K562 (cell line): ENCODE results near the gene HNRNPM. TPM values are rescaled to one million over a fixed set of nuclear protein-coding genes. Genes with fewer than 3 reads are reported as not detected.
A peak's percentile ranks its signal among the peaks of the same experiment; 100 is the strongest.
"Not testable (repeated sequence)": the region's sequence is repeated elsewhere in the genome, so short reads cannot be mapped to it uniquely, and the experiment has no call there.

Source experiments
- ATAC-seq: fragments of 200-7000 bp; cut with Tn5 transposase; 3 replicates; pipeline ENCODE4 v1.9.1; 2020; ENCODE audit warnings: moderate library complexity
- BruUV-seq: library from RNA; stranded (reverse); fragments of 400-500 nt; replicated peaks from 2 replicates; lab custom pipeline; 2021; lab: Mats Ljungman, UMichigan
- CTCF ChIA-PET: fragments of 300-600 bp; formaldehyde crosslinking; extraction: SDS; loops from one replicate; lab custom pipeline; 2021; ENCODE audit warnings: low intra/inter-chr PET ratio; lab: Yijun Ruan, JAX
- POLR2A ChIA-PET: fragments of 300-600, 350-650 bp; sonication (Branson Sonifier 250); formaldehyde crosslinking; extraction: SDS; loops from one replicate; lab custom pipeline; 2021; ENCODE audit warnings: antibody characterized with exemption, inconsistent platforms; lab: Yijun Ruan, JAX
- DNase-seq, 4 experiments: peaks; one replicate each; pipeline versions ENCODE4 v3.0.0 to v3.0.0-alpha.2; 2011 to 2018; ENCODE audit warnings: low spot score in 3 of 4, mixed read lengths in 3 of 4; ENCODE audit errors: extremely low read depth in 1 of 4
- FAIRE-seq: peaks from 2 replicates; lab custom pipeline; 2011; peaks lifted over from hg19 to GRCh38; lab: Jason Lieb, UNC
- H2AFZ ChIP-seq: 2 replicates; pipeline ENCODE4 v1.6.0; 2011; ENCODE audit warnings: low read depth, low read length, control low read depth, inconsistent platforms
- H3K27ac ChIP-seq: fragments of 200-600 bp; 3 replicates; pipeline ENCODE4 v1.8.0; 2011; ENCODE audit warnings: low read depth, mild to moderate bottlenecking, control low read depth, inconsistent platforms, low read length, moderate library complexity, mixed read lengths; ENCODE audit errors: extremely low read depth
- H3K27me3 ChIP-seq, 2 experiments: fragments of 300-600 bp in 1 of 2; 2 replicates in 1 of 2; 3 replicates in 1 of 2; pipeline versions ENCODE4 v1.6.0 to v1.8.0; 2011; ENCODE audit warnings: inconsistent platforms in 2 of 2, low read length in 2 of 2, mild to moderate bottlenecking in 1 of 2, mixed read lengths in 1 of 2, moderate library complexity in 1 of 2; ENCODE audit not compliant: control insufficient read depth in 2 of 2, insufficient read depth in 2 of 2
- H3K36me3 ChIP-seq: fragments of 300-600 bp; 3 replicates; pipeline ENCODE4 v1.8.0; 2011; ENCODE audit warnings: mild to moderate bottlenecking, low read length, inconsistent platforms; ENCODE audit not compliant: control insufficient read depth, insufficient read depth
- H3K4me1 ChIP-seq, 2 experiments: fragments of 200-600 bp in 1 of 2; replicated peaks in 1 of 2; 2 replicates in 1 of 2; 3 replicates in 1 of 2; pipeline versions ENCODE4 v1.5.1 to v1.8.0; 2011; ENCODE audit warnings: inconsistent platforms in 2 of 2, low read length in 2 of 2, mild to moderate bottlenecking in 1 of 2, mixed read lengths in 1 of 2, moderate library complexity in 1 of 2; ENCODE audit not compliant: control insufficient read depth in 2 of 2, insufficient read depth in 2 of 2
- H3K4me2 ChIP-seq: 2 replicates; pipeline ENCODE4 v1.6.1; 2011; ENCODE audit warnings: low read length, control low read depth, inconsistent platforms, mixed read lengths; ENCODE audit not compliant: insufficient read depth
- H3K4me3 ChIP-seq: fragments of 200-600 bp; sonication (generic), shearing (Covaris generic); 2 replicates; pipeline ENCODE4 v1.5.1; 2016; ENCODE audit warnings: control low read depth, inconsistent platforms
- H3K79me2 ChIP-seq: fragments of 200-600 bp; 3 replicates; pipeline ENCODE4 v1.8.0; 2011; ENCODE audit warnings: low read length, inconsistent platforms; ENCODE audit not compliant: control insufficient read depth, insufficient read depth
- H3K9ac ChIP-seq, 2 experiments: 2 replicates each; pipeline versions ENCODE4 v1.6.0 to v1.6.1; 2011; ENCODE audit warnings: low read depth in 2 of 2, low read length in 2 of 2, control low read depth in 1 of 2, inconsistent platforms in 1 of 2, mild to moderate bottlenecking in 1 of 2, mixed read lengths in 1 of 2; ENCODE audit not compliant: insufficient read depth in 1 of 2
- H3K9me1 ChIP-seq: one replicate; pipeline ENCODE4 v1.6.0; 2011; ENCODE audit warnings: inconsistent platforms, mild to moderate bottlenecking, low read length, moderate library complexity; ENCODE audit not compliant: control insufficient read depth, insufficient read depth
- H3K9me3 ChIP-seq: replicated peaks from 2 replicates; pipeline ENCODE4 v1.5.1; 2011; ENCODE audit warnings: low read depth, low read length, inconsistent platforms; ENCODE audit not compliant: control insufficient read depth, insufficient read depth
- H4K20me1 ChIP-seq: replicated peaks from 2 replicates; pipeline ENCODE4 v1.6.1; 2011; ENCODE audit warnings: low read length, inconsistent platforms, mixed read lengths; ENCODE audit not compliant: control insufficient read depth, insufficient read depth
- ARID1B ChIP-seq: fragments of 450-650 bp; IDR thresholded peaks from 2 replicates; pipeline ENCODE4 v1.6.1; 2016; ENCODE audit warnings: antibody characterized with exemption, mild to moderate bottlenecking, inconsistent platforms
- ARNT ChIP-seq, 2 experiments: fragments of 450-650 bp; IDR thresholded peaks; 2 replicates each; pipeline ENCODE4 v1.6.1; 2016; ENCODE audit warnings: mild to moderate bottlenecking in 1 of 2
- ATF7 ChIP-seq: fragments of 450-650 bp; IDR thresholded peaks from 2 replicates; pipeline ENCODE4 v1.7.1; 2014; ENCODE audit warnings: mild to moderate bottlenecking, moderate library complexity
- CCNT2 ChIP-seq: IDR thresholded peaks from 2 replicates; pipeline ENCODE4 v1.6.1; 2011; ENCODE audit warnings: borderline replicate concordance, low read depth, mild to moderate bottlenecking, moderate library complexity, mixed read lengths, low read length; ENCODE audit not compliant: insufficient read length; ENCODE audit errors: extremely low read depth
- FOXJ2 ChIP-seq: fragments of 200-800 bp; sonication (Bioruptor generic); IDR thresholded peaks from 2 replicates; pipeline ENCODE4 v1.6.1; 2016; ENCODE audit warnings: missing genetic modification characterization, missing compliant biosample characterization
- GABPB2 ChIP-seq: fragments of 250-450 bp; sonication (Bioruptor Pico); conservative IDR thresholded peaks from 2 replicates; pipeline ENCODE4 v1.5.1; 2021; ENCODE audit warnings: mild to moderate bottlenecking
- KLF13 ChIP-seq: fragments of 450-650 bp; IDR thresholded peaks from 2 replicates; pipeline ENCODE4 v1.6.1; 2016; ENCODE audit warnings: missing genetic modification characterization, low read depth, mild to moderate bottlenecking, missing compliant biosample characterization, moderate library complexity, borderline replicate concordance
- LCOR ChIP-seq: sonication (generic); formaldehyde crosslinking; IDR thresholded peaks from 2 replicates; pipeline ENCODE4 v1.8.0; 2022; ENCODE audit warnings: mild to moderate bottlenecking, missing genetic modification reagents
- MED1 ChIP-seq: sonication (generic); formaldehyde crosslinking; IDR thresholded peaks from 2 replicates; pipeline ENCODE4 v1.8.1; 2023; ENCODE audit warnings: missing genetic modification reagents, borderline replicate concordance
- MTA3 ChIP-seq: fragments of 450-650 bp; formaldehyde crosslinking; IDR thresholded peaks from 2 replicates; pipeline ENCODE4 v1.6.1; 2017; ENCODE audit warnings: mild to moderate bottlenecking, borderline replicate concordance
- POLR3A ChIP-seq: IDR thresholded peaks from 2 replicates; pipeline ENCODE4 v1.6.1; 2011; ENCODE audit warnings: borderline replicate concordance, mild to moderate bottlenecking, moderate library complexity; ENCODE audit not compliant: insufficient read length, insufficient read depth; ENCODE audit errors: extremely low read depth
- RCOR1 ChIP-seq, 2 experiments: IDR thresholded peaks; 2 replicates each; pipeline ENCODE4 v1.6.1; 2012; ENCODE audit warnings: low read depth in 2 of 2, low read length in 2 of 2, borderline replicate concordance in 1 of 2, improper control_type of control experiment in 1 of 2
- SIRT6 ChIP-seq: IDR thresholded peaks from one replicate; pipeline ENCODE4 v1.6.1; 2012; ENCODE audit warnings: low read depth, mild to moderate bottlenecking, control low read depth, inconsistent platforms, low read length, moderate library complexity
- SP1 ChIP-seq: sonication (generic); formaldehyde crosslinking; IDR thresholded peaks from 2 replicates; pipeline ENCODE4 v1.8.1; 2022; ENCODE audit warnings: mild to moderate bottlenecking, missing genetic modification reagents
- TCF3 ChIP-seq: sonication (generic); formaldehyde crosslinking; IDR thresholded peaks from 2 replicates; pipeline ENCODE4 v1.4.0; 2020; ENCODE audit warnings: mild to moderate bottlenecking, missing genetic modification reagents
- U2AF1 ChIP-seq: fragments of 200-400 bp; formaldehyde crosslinking; optimal IDR thresholded peaks from 2 replicates; pipeline ENCODE3; 2017; ENCODE audit warnings: mild to moderate bottlenecking, low read depth, low read length, moderate library complexity
- ZKSCAN8 ChIP-seq: fragments of 200-800 bp; sonication (Bioruptor generic); IDR thresholded peaks from 2 replicates; pipeline ENCODE4 v1.6.1; 2016; ENCODE audit warnings: missing genetic modification characterization, missing compliant biosample characterization
- ZNF644 ChIP-seq: fragments of 200-800 bp; sonication (Bioruptor generic); IDR thresholded peaks from 2 replicates; pipeline ENCODE4 v1.6.1; 2016; ENCODE audit warnings: low read depth, missing genetic modification characterization, missing compliant biosample characterization
- WGBS: fragments of 100-300 bp; shearing (Covaris generic); methylation state at CpG from one replicate; pipeline ENCODE4 v1.1.6; 2016; ENCODE audit warnings: low coverage, mixed read lengths; ENCODE audit not compliant: insufficient coverage; ENCODE audit errors: missing lambda C conversion rate; 5-methylcytosine and 5-hydroxymethylcytosine counted together
- in situ Hi-C: fragments of 300-500 bp; cut with MboI; formaldehyde crosslinking; loops from 4 replicates; pipeline ENCODE4 v1.15.0; 2018; ENCODE audit warnings: inconsistent platforms, mixed read lengths
- intact Hi-C: fragments of 100-400 bp; cut with micrococcal nuclease; formaldehyde crosslinking; loops from 2 replicates; pipeline ENCODE4 v1.14.2; 2022
- polyA plus RNA-seq, 8 experiments: library from polyadenylated mRNA; depleted of rRNA in 4 of 8; stranded (reverse) in 5 of 8; unstranded in 3 of 8; fragments of >200 nt; fragmentation: Nextera tagmentation in 2 of 8; fragmentation: Illumina TruSeq in 1 of 8; extraction: Ambion mirVana in 2 of 8; extraction: Trizol in 1 of 8; gene quantifications; 2 replicates each; pipeline versions ENCODE4 v1.2.1 to v1.2.3, GENCODE V29; 2011 to 2014; ENCODE audit warnings: inconsistent platforms in 1 of 8, missing spikeins in 1 of 8
- total RNA-seq, 7 experiments: library from RNA; depleted of rRNA in 6 of 7; stranded (reverse); fragments of >200 nt in 6 of 7; fragmentation: Illumina TruSeq in 2 of 7; extraction: Trizol in 2 of 7; gene quantifications; 2 replicates each; pipeline versions ENCODE4 v1.2.1 to v1.2.3, GENCODE V29; 2011 to 2021; ENCODE audit warnings: low replicate concordance in 1 of 7
- TF ChIP-seq, protein P1 (sequence below): fragments of 450-650 bp; formaldehyde crosslinking; IDR thresholded peaks from 2 replicates; pipeline ENCODE4 v1.4.0; 2022; ENCODE audit warnings: mild to moderate bottlenecking, moderate library complexity

The HNRNPM gene
- total and polyA plus RNA-seq, 9 of the 15 experiments (the other 6 are each of a cell fraction or from before 2014, with no cell fraction given): 11.1 to 340 (median 195) TPM

DNA sequence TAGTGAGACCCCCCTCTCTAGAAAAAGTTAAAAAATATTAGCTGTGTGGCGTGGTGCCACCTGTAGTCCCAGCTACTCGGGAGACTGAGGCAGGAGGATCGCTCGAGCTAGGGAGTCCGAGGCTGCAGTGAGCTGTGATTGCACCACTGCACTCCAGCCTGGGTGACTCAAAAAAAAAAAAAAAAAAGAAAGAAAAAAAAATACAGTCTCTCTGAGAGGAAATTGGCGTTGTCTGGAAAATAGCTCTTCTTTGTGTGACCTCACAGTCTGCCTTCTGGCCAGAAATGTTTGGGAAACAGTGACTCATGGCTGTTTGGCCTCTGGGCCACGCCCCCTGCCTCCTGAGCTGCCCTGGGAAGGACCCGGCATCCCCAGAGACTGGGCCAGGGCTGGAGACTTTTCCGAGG lies 21.0 kb upstream of the HNRNPM start (continued):
- TF ChIP-seq MED1 (no peak), RCOR1 (IDR thresholded peaks at IDR 0.05; ENCODE audit: borderline replicate concordance in 1 of 2, low read depth in 2 of 2, low read length in 2 of 2) (peak in 1 of 2 experiments; percentile 50; a peak in 1 of 4 replicates), ZKSCAN8 (CRISPR knock-in tag) (no peak), ZNF644 (no peak), POLR3A (no peak), LCOR (CRISPR knock-in tag) (0 out of 2 replicates have a peak, but pooled peaks have one; percentile 33), ARID1B (peak; percentile 78), FOXJ2 (0 out of 2 replicates have a peak, but pooled peaks have one; percentile 41), GABPB2 (CRISPR knock-in tag) (no peak), KLF13 (0 out of 2 replicates have a peak, but pooled peaks have one; percentile 41), TCF3 (CRISPR knock-in tag) (peak; percentile 27; the same call in 1 of the 2 replicates), MTA3 (0 out of 2 replicates have a peak, but pooled peaks have one; percentile 43), SP1 (CRISPR knock-in tag) (peak; percentile 63), U2AF1 (no peak), ARNT (IDR thresholded peaks at IDR 0.05) (no peak), CCNT2 (peak; percentile 49), ATF7 (peak; percentile 92), SIRT6 (no peak)
- TF ChIP-seq, protein P1, sequence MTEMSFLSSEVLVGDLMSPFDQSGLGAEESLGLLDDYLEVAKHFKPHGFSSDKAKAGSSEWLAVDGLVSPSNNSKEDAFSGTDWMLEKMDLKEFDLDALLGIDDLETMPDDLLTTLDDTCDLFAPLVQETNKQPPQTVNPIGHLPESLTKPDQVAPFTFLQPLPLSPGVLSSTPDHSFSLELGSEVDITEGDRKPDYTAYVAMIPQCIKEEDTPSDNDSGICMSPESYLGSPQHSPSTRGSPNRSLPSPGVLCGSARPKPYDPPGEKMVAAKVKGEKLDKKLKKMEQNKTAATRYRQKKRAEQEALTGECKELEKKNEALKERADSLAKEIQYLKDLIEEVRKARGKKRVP (CRISPR knock-in tag): no peak

DNA sequence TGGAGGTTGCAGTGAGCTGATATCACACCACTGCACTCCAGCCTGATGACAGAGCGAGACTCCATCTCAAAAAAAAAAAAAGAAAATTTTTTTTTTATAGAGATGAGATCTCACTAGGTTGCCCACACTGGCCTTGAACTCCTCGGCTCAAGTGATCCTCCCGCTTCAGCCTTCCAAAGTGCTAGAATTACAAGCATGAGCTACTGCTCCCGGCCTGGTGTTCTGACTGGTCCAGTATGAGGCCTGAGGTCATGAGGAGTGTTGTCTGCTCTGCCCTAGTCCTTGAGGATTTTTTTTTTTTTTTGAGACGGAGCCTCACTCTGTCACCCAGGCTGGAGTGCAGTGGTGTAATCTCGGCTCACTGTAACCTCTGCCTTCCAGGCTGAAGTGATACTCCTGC lies 19.4 kb upstream of the HNRNPM start:
- ATAC-seq, intact Hi-C loops, FAIRE-seq, in situ Hi-C loops, H3K9me3 ChIP-seq, H3K9me1 ChIP-seq, H3K9ac ChIP-seq, H3K27ac ChIP-seq, H3K27me3 ChIP-seq, CTCF ChIA-PET, H3K79me2 ChIP-seq, H2AFZ ChIP-seq, DNase-seq, BruUV-seq, H4K20me1 ChIP-seq, H3K36me3 ChIP-seq, H3K4me2 ChIP-seq, H3K4me3 ChIP-seq: not testable (repeated sequence)
- 36% methylated on average over 5 of the region's 6 CpGs for WGBS
- H3K4me1 ChIP-seq: peaks cover 10 to 26% of the 10 kb centered on the region in 2 experiments
- POLR2A ChIA-PET: interaction anchor here (1.2 to 3.7 kb wide), 4 partner anchors 12 to 24 kb away, joined by 5 to 18 read pairs (median 10); partner anchors contain the start of genes HNRNPM and MARCHF2
